Uterus (tissue), 4 donors: Measurements from ENCODE around the gene KLHL25. TPM values are rescaled to one million over a fixed set of nuclear protein-coding genes. Genes with fewer than 3 reads are reported as not detected.
A peak's percentile ranks its signal among the peaks of the same experiment; 100 is the strongest.

Source experiments
- DNase-seq, 2 donors: peaks; one replicate each; pipeline ENCODE4 v3.0.0-alpha.2; 2019 to 2020
- H3K27ac ChIP-seq, 2 donors: fragments of 200-600 bp; sonication (generic); 1 replicate in 1 of 2; 2 replicates in 1 of 2; pipeline ENCODE4 v1.5.1; 2016 to 2018
- H3K27me3 ChIP-seq, 2 donors: fragments of 200-600 bp; sonication (generic); one replicate each; pipeline ENCODE4 v1.5.1; 2018 to 2019; ENCODE audit warnings: control low read depth in 1 of 2
- H3K36me3 ChIP-seq, 2 donors: fragments of 200-600 bp; sonication (generic); one replicate each; pipeline ENCODE4 v1.5.1; 2019; ENCODE audit warnings: control low read depth in 1 of 2
- H3K4me1 ChIP-seq, 2 donors: fragments of 200-600 bp; sonication (generic); one replicate each; pipeline ENCODE4 v1.5.1; 2018 to 2019; ENCODE audit warnings: control low read depth in 1 of 2
- H3K4me3 ChIP-seq, 2 donors: fragments of 200-600 bp; sonication (generic); 1 replicate in 1 of 2; 2 replicates in 1 of 2; pipeline ENCODE4 v1.5.1; 2018 to 2019; ENCODE audit warnings: mild to moderate bottlenecking in 1 of 2
- H3K9me3 ChIP-seq, 2 donors: fragments of 200-600 bp; sonication (generic); one replicate each; pipeline ENCODE4 v1.5.1; 2019; ENCODE audit warnings: control low read depth in 1 of 2
- CTCF ChIP-seq, 4 experiments: fragments of 200-600 bp in 2 of 4; fragments of 450-650 bp in 2 of 4; sonication (generic) in 2 of 4; IDR thresholded peaks; one replicate each; pipeline ENCODE4 v1.5.1; 2016 to 2019; ENCODE audit warnings: antibody characterized with exemption in 4 of 4, mild to moderate bottlenecking in 2 of 4, moderate library complexity in 1 of 4
- POLR2A ChIP-seq, 2 donors: fragments of 450-650 bp; IDR thresholded peaks; one replicate each; pipeline ENCODE4 v1.6.1; 2016; ENCODE audit warnings: antibody characterized with exemption in 2 of 2, mild to moderate bottlenecking in 1 of 2, moderate library complexity in 1 of 2
- intact Hi-C: fragments of 100-400 bp; cut with DNase I; formaldehyde crosslinking; loops from one replicate; pipeline ENCODE4 v1.15.1; 2023; ENCODE audit warnings: low total_unique reads
- total RNA-seq, 4 donors: library from RNA; depleted of rRNA in 3 of 4; stranded (reverse); fragments of >200 nt in 3 of 4; gene quantifications; one replicate each; pipeline versions ENCODE4 v1.1.0 to v1.2.4, GENCODE V29; 2014 to 2023
- donor health status: DM: yes; HTN: yes; CAD: no.

The KLHL25 gene
- total RNA-seq, 4 donors from 2014 or later, result 6.2 to 19.5 (median 11.9) TPM

GRCh38 chr15:85745023-85745422 is 49.7 kb downstream of the KLHL25 start:
- no peak overlapping the region for H3K4me3 ChIP-seq
- H3K27ac ChIP-seq, result peak overlapping the region; percentile 58 to 62
- TF ChIP-seq CTCF (IDR thresholded peaks at IDR 0.05) (no peak), POLR2A (IDR thresholded peaks at IDR 0.05) (no peak)
- intact Hi-C loops, result no loop called here
- peaks cover 0 to 16% of the 10 kb centered on the region in 2 donors for H3K4me1 ChIP-seq
- peak in 1 of 2 donors; percentile 16 for DNase-seq
- H3K9me3 ChIP-seq, result no peaks in the 10 kb centered on the region
- H3K27me3 ChIP-seq, result no peaks in the 10 kb centered on the region
- no peaks in the 10 kb centered on the region for H3K36me3 ChIP-seq

GRCh38 chr15:85744579-85744978 is 50.1 kb downstream of the KLHL25 start:
- Histone ChIP-seq H3K36me3 (no peaks in the 10 kb centered on the region), H3K27ac (peak overlapping the region; percentile 58 to 62), H3K4me3 (no peak overlapping the region), H3K27me3 (no peaks in the 10 kb centered on the region), H3K9me3 (no peaks in the 10 kb centered on the region), H3K4me1 (peaks cover 0 to 16% of the 10 kb centered on the region in 2 donors)
- TF ChIP-seq POLR2A (IDR thresholded peaks at IDR 0.05) (no peak), CTCF (IDR thresholded peaks at IDR 0.05) (no peak)
- DNase-seq, result peak in 1 of 2 donors; percentile 16
- intact Hi-C loops, result no loop called here

GRCh38 chr15:85743392-85744055 is 51.2 kb downstream of the KLHL25 start:
- intact Hi-C loops, result no loop called here
- no peak for TF ChIP-seq CTCF (IDR thresholded peaks at IDR 0.05)
- TF ChIP-seq POLR2A (IDR thresholded peaks at IDR 0.05), result no peak
- Histone ChIP-seq H3K4me3 (no peak overlapping the region), H3K27me3 (no peaks in the 10 kb centered on the region), H3K9me3 (no peaks in the 10 kb centered on the region), H3K36me3 (no peaks in the 10 kb centered on the region), H3K4me1 (peaks cover 0 to 16% of the 10 kb centered on the region in 2 donors), H3K27ac (peak overlapping the region; percentile 58 to 62)
- peak in 1 of 2 donors; percentile 23 for DNase-seq

GRCh38 chr15:85742186-85742821 is 52.4 kb downstream of the KLHL25 start:
- intact Hi-C loops, result no loop called here
- Histone ChIP-seq H3K9me3 (no peaks in the 10 kb centered on the region), H3K27me3 (no peaks in the 10 kb centered on the region), H3K4me1 (peaks cover 0 to 7% of the 10 kb centered on the region in 2 donors), H3K27ac (peak overlapping the region; percentile 58 to 62), H3K4me3 (no peak overlapping the region), H3K36me3 (no peaks in the 10 kb centered on the region)
- no peak for TF ChIP-seq CTCF (IDR thresholded peaks at IDR 0.05)
- TF ChIP-seq POLR2A (IDR thresholded peaks at IDR 0.05), result no peak
- peak in 1 of 2 donors; percentile 44 for DNase-seq

GRCh38 chr15:85741662-85742061 is 53.1 kb downstream of the KLHL25 start:
- DNase-seq, result peak in 1 of 2 donors; percentile 14
- peak overlapping the region; percentile 58 to 62 for H3K27ac ChIP-seq
- H3K27me3 ChIP-seq, result no peaks in the 10 kb centered on the region
- H3K36me3 ChIP-seq, result no peaks in the 10 kb centered on the region
- no peak overlapping the region for H3K4me3 ChIP-seq
- H3K9me3 ChIP-seq, result no peaks in the 10 kb centered on the region
- H3K4me1 ChIP-seq, result peaks cover 0 to 7% of the 10 kb centered on the region in 2 donors
- intact Hi-C loops, result no loop called here
- no peak for TF ChIP-seq POLR2A (IDR thresholded peaks at IDR 0.05)
- TF ChIP-seq CTCF (IDR thresholded peaks at IDR 0.05), result no peak
